Measurements from ENCODE around the gene STXBP5L.
"Not testable (repeated sequence)": the region's sequence is repeated elsewhere in the genome, so short reads cannot be mapped to it uniquely, and the experiment has no call there.

The STXBP5L gene

GRCh38 chr3:121324320-121324719 lies 416.3 kb downstream of the STXBP5L start:
- POLR2A ChIA-PET: no interaction called here
- TF ChIP-seq SUZ12 (IDR thresholded peaks at IDR 0.05): no peak
- no peak for DNase-seq (ENCODE audit: extremely low spot score)
- CTCF ChIA-PET: no interaction called here

- ChIA-PET POLR2A (no interaction called here), CTCF (no interaction called here)
- TF ChIP-seq TARDBP (IDR thresholded peaks at IDR 0.05) (no peak), NFRKB (IDR thresholded peaks at IDR 0.05) (no peak), BHLHE40 (IDR thresholded peaks at IDR 0.05; ENCODE audit: borderline replicate concordance) (no peak), FOXM1 (IDR thresholded peaks at IDR 0.05; ENCODE audit: borderline replicate concordance) (no peak)
- DNase-seq (ENCODE audit: extremely low spot score): no peak
Observed at GRCh38 chr3:121330118-121330517, 422.1 kb downstream of the STXBP5L start.

- no peak for TF ChIP-seq L3MBTL2 (conservative IDR thresholded peaks at IDR 0.05)
- no peak for TF ChIP-seq HDGF (IDR thresholded peaks at IDR 0.05; ENCODE audit: borderline replicate concordance)
- no peak for TF ChIP-seq SUZ12 (IDR thresholded peaks at IDR 0.05)
- no peak for TF ChIP-seq FOXA1 (IDR thresholded peaks at IDR 0.05)
- TF ChIP-seq LEF1 (IDR thresholded peaks at IDR 0.05; ENCODE audit: borderline replicate concordance): no peak
- TF ChIP-seq ZNF384 (IDR thresholded peaks at IDR 0.05): no peak
- no peak for TF ChIP-seq NFRKB (IDR thresholded peaks at IDR 0.05)
- POLR2A ChIA-PET: no interaction called here
- no peak for DNase-seq (ENCODE audit: extremely low spot score)
- CTCF ChIA-PET: no interaction called here
Observed at GRCh38 chr3:121330634-121331033, 422.6 kb downstream of the STXBP5L start.

- DNase-seq (ENCODE audit: extremely low spot score); POLR2A ChIA-PET; CTCF ChIA-PET: not testable (repeated sequence)
Observed at GRCh38 chr3:121355960-121356359, 448.0 kb downstream of the STXBP5L start.

GRCh38 chr3:121362035-121362734 lies 454.2 kb downstream of the STXBP5L start:
- TF ChIP-seq L3MBTL2 (conservative IDR thresholded peaks at IDR 0.05): no peak
- no peak for TF ChIP-seq ZNF384 (IDR thresholded peaks at IDR 0.05)
- TF ChIP-seq CTBP1 (IDR thresholded peaks at IDR 0.05; ENCODE audit: borderline replicate concordance): no peak
- TF ChIP-seq SP1 (IDR thresholded peaks at IDR 0.05): no peak
- TF ChIP-seq SUZ12 (IDR thresholded peaks at IDR 0.05): no peak
- TF ChIP-seq LEF1 (IDR thresholded peaks at IDR 0.05; ENCODE audit: borderline replicate concordance): no peak
- no peak for TF ChIP-seq HDGF (IDR thresholded peaks at IDR 0.05; ENCODE audit: borderline replicate concordance)
- no peak for TF ChIP-seq ELF4 (IDR thresholded peaks at IDR 0.05)
- no peak for TF ChIP-seq BHLHE40 (IDR thresholded peaks at IDR 0.05; ENCODE audit: borderline replicate concordance)
- no peak for DNase-seq (ENCODE audit: extremely low spot score)
- ChIA-PET CTCF (no interaction called here), POLR2A (no interaction called here)

- DNase-seq (ENCODE audit: extremely low spot score); POLR2A ChIA-PET; CTCF ChIA-PET: not testable (repeated sequence)
Observed at GRCh38 chr3:121388308-121388707, 480.3 kb downstream of the STXBP5L start.

- POLR2A ChIA-PET; DNase-seq (ENCODE audit: extremely low spot score); CTCF ChIA-PET: not testable (repeated sequence)
Observed at GRCh38 chr3:121395967-121396366, 488.0 kb downstream of the STXBP5L start.

GRCh38 chr3:121398051-121398450 lies 490.0 kb downstream of the STXBP5L start:
- DNase-seq (ENCODE audit: extremely low spot score); POLR2A ChIA-PET; CTCF ChIA-PET: not testable (repeated sequence)

- no peak for DNase-seq (ENCODE audit: extremely low spot score)
- POLR2A ChIA-PET: no interaction called here
- TF ChIP-seq ZNF384 (IDR thresholded peaks at IDR 0.05): no peak
- no peak for TF ChIP-seq ARNT (IDR thresholded peaks at IDR 0.05)
- no peak for TF ChIP-seq BHLHE40 (IDR thresholded peaks at IDR 0.05; ENCODE audit: borderline replicate concordance)
- TF ChIP-seq FOXK2 (IDR thresholded peaks at IDR 0.05): no peak
- TF ChIP-seq SP1 (IDR thresholded peaks at IDR 0.05): no peak
- no peak for TF ChIP-seq FOXA1 (IDR thresholded peaks at IDR 0.05)
- TF ChIP-seq ELF4 (IDR thresholded peaks at IDR 0.05): no peak
- no peak for TF ChIP-seq HDGF (IDR thresholded peaks at IDR 0.05; ENCODE audit: borderline replicate concordance)
- TF ChIP-seq L3MBTL2 (conservative IDR thresholded peaks at IDR 0.05): no peak
- no peak for TF ChIP-seq LEF1 (IDR thresholded peaks at IDR 0.05; ENCODE audit: borderline replicate concordance)
- TF ChIP-seq CTBP1 (IDR thresholded peaks at IDR 0.05; ENCODE audit: borderline replicate concordance): no peak
- TF ChIP-seq PKNOX1 (IDR thresholded peaks at IDR 0.05): no peak
- no peak for TF ChIP-seq FOXM1 (IDR thresholded peaks at IDR 0.05; ENCODE audit: borderline replicate concordance)
- TF ChIP-seq SUZ12 (IDR thresholded peaks at IDR 0.05): no peak
- no peak for TF ChIP-seq NFRKB (IDR thresholded peaks at IDR 0.05)
- TF ChIP-seq TARDBP (IDR thresholded peaks at IDR 0.05): no peak
- CTCF ChIA-PET: no interaction called here
Observed at GRCh38 chr3:121399820-121400219, 491.8 kb downstream of the STXBP5L start.

Data from HEK293T (cell line).